OCI-LY1 (cell line): ENCODE measurements around the gene IL21R.

Source experiments
- H2AFZ ChIP-seq: fragments of 200-600 bp; sonication (generic), shearing (Covaris generic); 2 replicates; pipeline ENCODE4 v1.6.0; 2014; ENCODE audit warnings: antibody characterized with exemption, mild to moderate bottlenecking, low read length
- H3F3A ChIP-seq: fragments of 200-600 bp; sonication (generic), shearing (Covaris generic); 2 replicates; pipeline ENCODE4 v1.6.0; 2014; ENCODE audit warnings: mild to moderate bottlenecking, antibody characterized with exemption, low read length, moderate library complexity; ENCODE audit not compliant: insufficient read depth
- H3K27ac ChIP-seq: fragments of 200-600 bp; sonication (generic); 2 replicates; pipeline ENCODE4 v1.5.1; 2014; ENCODE audit warnings: low read length, mixed run types, mild to moderate bottlenecking, low read depth; ENCODE audit not compliant: poor library complexity, severe bottlenecking
- H3K27me3 ChIP-seq: fragments of 200-600 bp; sonication (generic); 2 replicates; pipeline ENCODE4 v1.6.0; 2014; ENCODE audit warnings: antibody characterized with exemption, mild to moderate bottlenecking, low read length, moderate library complexity; ENCODE audit not compliant: insufficient read depth
- H3K36me3 ChIP-seq: fragments of 200-600 bp; sonication (generic); 2 replicates; pipeline ENCODE4 v1.6.1; 2014; ENCODE audit warnings: mild to moderate bottlenecking, antibody characterized with exemption, low read length, moderate library complexity, mixed read lengths; ENCODE audit not compliant: insufficient read depth
- H3K4me1 ChIP-seq: fragments of 200-600 bp; sonication (generic); 2 replicates; pipeline ENCODE4 v1.5.1; 2014; ENCODE audit warnings: mild to moderate bottlenecking, low read length, moderate library complexity; ENCODE audit not compliant: insufficient read depth, severe bottlenecking
- H3K4me2 ChIP-seq: fragments of 200-600 bp; sonication (generic), shearing (Covaris generic); 2 replicates; pipeline ENCODE4 v1.6.1; 2014; ENCODE audit warnings: low read length
- H3K4me3 ChIP-seq: fragments of 200-600 bp; sonication (generic); 2 replicates; pipeline ENCODE4 v1.5.1; 2014; ENCODE audit warnings: low read length, low read depth, mild to moderate bottlenecking, mixed read lengths; ENCODE audit not compliant: poor library complexity, severe bottlenecking
- H3K79me2 ChIP-seq: fragments of 200-600 bp; shearing (Covaris generic); 2 replicates; pipeline ENCODE4 v1.6.1; 2016; ENCODE audit warnings: mixed run types, low read length, mixed read lengths; ENCODE audit not compliant: insufficient read depth
- H3K9ac ChIP-seq: fragments of 200-600 bp; sonication (generic), shearing (Covaris generic); 2 replicates; pipeline ENCODE4 v1.6.1; 2014; ENCODE audit warnings: mild to moderate bottlenecking, low read length, mixed read lengths
- H3K9me2 ChIP-seq: fragments of 200-600 bp; sonication (generic), shearing (Covaris generic); 2 replicates; pipeline ENCODE4 v1.6.1; 2014; ENCODE audit warnings: low read depth, mild to moderate bottlenecking, low read length, mixed read lengths
- H3K9me3 ChIP-seq: fragments of 200-600 bp; shearing (Covaris generic); 2 replicates; pipeline ENCODE4 v1.6.1; 2014; ENCODE audit warnings: low read length, mixed read lengths
- H4K20me1 ChIP-seq: fragments of 200-600 bp; sonication (generic), shearing (Covaris generic); 2 replicates; pipeline ENCODE4 v1.6.0; 2016; ENCODE audit warnings: mild to moderate bottlenecking, low read length; ENCODE audit not compliant: insufficient read depth
- CTCF ChIP-seq: fragments of 200-600 bp; sonication (generic), shearing (Covaris generic); IDR thresholded peaks from 2 replicates; pipeline ENCODE4 v1.5.1; 2017; ENCODE audit warnings: mild to moderate bottlenecking, antibody characterized with exemption, low read length, moderate library complexity, mixed read lengths
- EZH2 ChIP-seq: fragments of 200-600 bp; sonication (generic), shearing (Covaris generic); IDR thresholded peaks from 2 replicates; pipeline ENCODE4 v1.8.0; 2017; ENCODE audit warnings: borderline replicate concordance, mixed run types, mild to moderate bottlenecking, antibody characterized with exemption, low read length, moderate library complexity, mixed read lengths

Gene IL21R

GRCh38 chr16:27389272-27389961, 12.6 kb upstream of the IL21R start:
- H3K27me3 ChIP-seq: peaks cover 10% of the 10 kb centered on the region; the same call in 1 of the 2 replicates
- H3K9ac ChIP-seq: no peak overlapping the region
- H3K36me3 ChIP-seq: no peaks in the 10 kb centered on the region; the same call in 1 of the 2 replicates
- H3F3A ChIP-seq: no peaks in the 10 kb centered on the region
- H3K27ac ChIP-seq: no peak overlapping the region
- H4K20me1 ChIP-seq: no peaks in the 10 kb centered on the region
- no peak overlapping the region for H3K4me2 ChIP-seq
- no peak for TF ChIP-seq EZH2
- TF ChIP-seq CTCF: no peak
- H3K4me3 ChIP-seq: no peak overlapping the region
- no peaks in the 10 kb centered on the region for H3K4me1 ChIP-seq
- H3K9me2 ChIP-seq: no peaks in the 10 kb centered on the region
- H3K79me2 ChIP-seq: no peaks in the 10 kb centered on the region
- no peak overlapping the region for H2AFZ ChIP-seq
- H3K9me3 ChIP-seq: peaks cover 23% of the 10 kb centered on the region

- no peaks in the 10 kb centered on the region for H3K9me2 ChIP-seq
- H3K4me3 ChIP-seq: no peak overlapping the region
- H3K9me3 ChIP-seq: peaks cover 22% of the 10 kb centered on the region
- H3K27ac ChIP-seq: no peak overlapping the region
- H3K36me3 ChIP-seq: no peaks in the 10 kb centered on the region; the same call in 1 of the 2 replicates
- TF ChIP-seq CTCF (no peak), EZH2 (no peak)
- H3F3A ChIP-seq: no peaks in the 10 kb centered on the region
- no peaks in the 10 kb centered on the region for H3K4me1 ChIP-seq
- H3K9ac ChIP-seq: no peak overlapping the region
- no peak overlapping the region for H3K4me2 ChIP-seq
- no peak overlapping the region for H2AFZ ChIP-seq
- peaks cover 4% of the 10 kb centered on the region; the same call in 1 of the 2 replicates for H3K27me3 ChIP-seq
- no peaks in the 10 kb centered on the region for H3K79me2 ChIP-seq
- H4K20me1 ChIP-seq: no peaks in the 10 kb centered on the region
These were observed 11.8 kb upstream of the IL21R start for GRCh38 chr16:27390151-27390550.

- no peaks in the 10 kb centered on the region for H3K79me2 ChIP-seq
- H3K9me3 ChIP-seq: peaks cover 25% of the 10 kb centered on the region
- H3K4me1 ChIP-seq: no peaks in the 10 kb centered on the region
- no peak overlapping the region for H3K9ac ChIP-seq
- no peaks in the 10 kb centered on the region for H3K9me2 ChIP-seq
- no peaks in the 10 kb centered on the region; the same call in 1 of the 2 replicates for H3K36me3 ChIP-seq
- peaks cover 4% of the 10 kb centered on the region; the same call in 1 of the 2 replicates for H3K27me3 ChIP-seq
- no peak overlapping the region for H2AFZ ChIP-seq
- H4K20me1 ChIP-seq: no peaks in the 10 kb centered on the region
- H3K27ac ChIP-seq: no peak overlapping the region
- H3K4me2 ChIP-seq: no peak overlapping the region
- H3K4me3 ChIP-seq: no peak overlapping the region
- no peak for TF ChIP-seq CTCF
- no peak for TF ChIP-seq EZH2
- H3F3A ChIP-seq: no peaks in the 10 kb centered on the region
These were observed 9.3 kb upstream of the IL21R start for GRCh38 chr16:27392671-27393070.
